ENCODE results near the gene MFSD12.

- TF ChIP-seq TSHZ2 (CRISPR knock-in tag; IDR thresholded peaks at IDR 0.05) = no peak
- TF ChIP-seq ZFP30 (CRISPR knock-in tag; IDR thresholded peaks at IDR 0.05) = no peak
- no peak for TF ChIP-seq SNAI2 (CRISPR knock-in tag; IDR thresholded peaks at IDR 0.05)
- no peak for TF ChIP-seq ARNTL (CRISPR knock-in tag; IDR thresholded peaks at IDR 0.05; ENCODE audit: borderline replicate concordance, low read depth)
- no peak for TF ChIP-seq POU6F1 (CRISPR knock-in tag; IDR thresholded peaks at IDR 0.05; ENCODE audit: borderline replicate concordance, low read depth)
- TF ChIP-seq ZFP3 (CRISPR knock-in tag; IDR thresholded peaks at IDR 0.05) = no peak
- no peak for TF ChIP-seq CREB5 (CRISPR knock-in tag; IDR thresholded peaks at IDR 0.05; ENCODE audit: low read depth)
- no peak for TF ChIP-seq TOX (CRISPR knock-in tag; IDR thresholded peaks at IDR 0.05; ENCODE audit: borderline replicate concordance)
- TF ChIP-seq PATZ1 (CRISPR knock-in tag; IDR thresholded peaks at IDR 0.05; ENCODE audit: borderline replicate concordance) = no peak
These were observed 47.6 kb upstream of the MFSD12 start for GRCh38 chr19:3604987-3605343.

Data from SK-N-SH treated with all-trans-retinoic acid at 6 μM for 48 hours (cell line).